DMS53 treated with DMSO at 0.1 percent for 48 hours (cell line): ENCODE results near the gene HCAR1.
"Not testable (repeated sequence)": the region's sequence is repeated elsewhere in the genome, so short reads cannot be mapped to it uniquely, and the experiment has no call there.

Experiments
- DNase-seq: peaks from one replicate; lab custom pipeline; 2025; ENCODE audit not compliant: unreplicated experiment; lab: John Stamatoyannopoulos, UW

HCAR1 gene

DNA sequence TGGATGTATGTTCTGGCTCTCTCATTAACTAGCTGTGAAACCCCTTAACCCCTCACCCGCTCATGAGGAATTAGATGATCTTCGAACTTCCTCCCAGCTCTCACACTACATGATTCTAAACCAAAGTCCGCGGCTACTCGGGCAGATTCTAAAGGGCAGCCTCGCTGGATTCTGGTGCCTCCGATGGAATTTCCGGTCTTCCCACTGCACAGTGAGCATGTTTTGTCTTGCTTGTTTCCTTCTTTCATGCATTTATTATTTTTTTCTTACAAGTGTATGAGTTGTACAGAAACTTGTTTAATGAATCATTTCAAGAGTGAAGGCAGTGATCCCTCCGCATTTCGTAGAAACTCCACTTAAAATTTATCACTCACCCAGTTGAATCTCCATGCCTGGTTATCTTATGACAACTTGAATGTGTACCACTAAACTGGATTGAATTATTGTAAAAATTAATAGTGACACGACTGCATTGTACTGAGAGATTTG is 9.5 kb downstream of the HCAR1 start:
- DNase-seq, result no peak

- not testable (repeated sequence) for DNase-seq
Measured at GRCh38 chr12:122716658-122717057, 14.0 kb downstream of the HCAR1 start, which contains the start of gene HCAR3. Gene HCAR3, minus strand, starts transcription at chr12:122716811. Its CDS starts 74 bp downstream, at chr12:122716737.

- DNase-seq, result not testable (repeated sequence)
Measured at GRCh38 chr12:122715211-122715610, 15.4 kb downstream of the HCAR1 start.

DNA sequence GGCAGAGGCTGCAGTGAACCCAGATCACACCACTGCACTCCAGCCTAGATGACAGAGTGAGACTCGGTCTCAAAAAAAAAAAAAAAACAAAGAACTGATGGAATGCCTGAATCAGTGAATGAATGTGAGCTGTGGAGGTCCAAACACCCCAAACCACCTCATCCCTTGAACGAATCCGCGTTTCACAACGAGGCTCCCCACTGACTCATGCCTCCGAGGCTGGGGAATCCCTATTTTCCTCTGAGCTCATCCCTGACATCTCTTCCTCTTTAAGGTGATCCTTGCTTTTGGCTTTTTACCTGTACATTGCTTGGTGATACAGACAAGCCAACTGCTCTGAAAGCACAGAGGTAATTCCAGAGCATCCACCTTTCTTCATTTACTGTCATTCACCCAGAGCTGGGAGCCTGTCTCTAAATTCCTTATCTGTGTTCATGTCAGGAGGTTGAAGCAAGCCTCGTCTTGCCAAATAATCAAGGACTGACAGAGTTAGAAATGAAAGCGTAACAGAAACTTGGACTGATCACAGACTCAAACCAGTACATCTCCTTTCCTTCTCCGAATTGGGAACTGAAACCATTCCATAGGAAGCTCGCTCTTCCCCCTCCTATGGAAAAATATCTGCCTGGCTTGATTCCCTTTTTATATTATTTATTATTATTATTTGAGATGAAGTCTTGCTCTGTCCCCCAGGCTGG is 17.0 kb downstream of the HCAR1 start:
- not testable (repeated sequence) for DNase-seq

DNA sequence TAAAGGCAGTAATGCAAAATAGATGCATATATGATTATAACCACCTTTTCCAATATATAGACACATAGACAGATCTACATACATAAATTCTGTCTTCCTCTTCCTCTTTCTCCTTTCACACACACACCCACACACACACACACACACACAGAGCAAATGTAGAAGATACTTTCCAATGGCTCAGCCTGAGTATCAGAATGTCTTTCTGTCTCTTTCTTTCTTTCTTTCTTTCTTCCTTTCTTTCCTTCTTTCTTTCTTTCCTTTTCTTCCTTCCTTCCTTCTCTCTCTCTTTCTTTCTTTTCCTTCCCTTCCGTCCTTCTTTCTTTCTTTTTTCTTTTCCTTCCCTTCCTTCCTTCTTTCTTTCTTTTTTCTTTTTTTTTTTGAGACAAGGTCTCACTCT is 19.4 kb downstream of the HCAR1 start:
- DNase-seq, result not testable (repeated sequence)

- not testable (repeated sequence) for DNase-seq
Measured at GRCh38 chr12:122710341-122710740, 20.3 kb downstream of the HCAR1 start.

DNA sequence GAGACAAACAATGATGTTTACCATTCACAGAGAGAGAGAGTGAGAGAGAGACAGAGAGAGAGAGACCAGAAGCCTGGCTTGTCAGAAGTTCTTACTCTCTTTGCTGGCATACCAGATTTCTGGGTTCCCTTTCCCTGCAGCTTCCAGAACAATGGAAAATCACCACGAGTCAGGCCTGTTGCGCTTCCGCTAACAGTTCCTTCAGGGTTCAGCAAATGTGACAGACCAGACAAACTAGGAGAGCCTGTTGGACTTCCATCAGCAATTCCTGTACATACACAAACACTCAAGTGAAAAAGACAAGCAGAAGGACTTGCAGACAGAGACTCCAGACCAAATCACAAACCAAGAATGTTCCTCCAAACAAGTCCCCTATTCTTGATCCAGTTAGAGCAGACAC is 21.4 kb downstream of the HCAR1 start:
- not testable (repeated sequence) for DNase-seq

GRCh38 chr12:122703841-122704240 is 26.8 kb downstream of the HCAR1 start:
- DNase-seq, result not testable (repeated sequence)

DNA sequence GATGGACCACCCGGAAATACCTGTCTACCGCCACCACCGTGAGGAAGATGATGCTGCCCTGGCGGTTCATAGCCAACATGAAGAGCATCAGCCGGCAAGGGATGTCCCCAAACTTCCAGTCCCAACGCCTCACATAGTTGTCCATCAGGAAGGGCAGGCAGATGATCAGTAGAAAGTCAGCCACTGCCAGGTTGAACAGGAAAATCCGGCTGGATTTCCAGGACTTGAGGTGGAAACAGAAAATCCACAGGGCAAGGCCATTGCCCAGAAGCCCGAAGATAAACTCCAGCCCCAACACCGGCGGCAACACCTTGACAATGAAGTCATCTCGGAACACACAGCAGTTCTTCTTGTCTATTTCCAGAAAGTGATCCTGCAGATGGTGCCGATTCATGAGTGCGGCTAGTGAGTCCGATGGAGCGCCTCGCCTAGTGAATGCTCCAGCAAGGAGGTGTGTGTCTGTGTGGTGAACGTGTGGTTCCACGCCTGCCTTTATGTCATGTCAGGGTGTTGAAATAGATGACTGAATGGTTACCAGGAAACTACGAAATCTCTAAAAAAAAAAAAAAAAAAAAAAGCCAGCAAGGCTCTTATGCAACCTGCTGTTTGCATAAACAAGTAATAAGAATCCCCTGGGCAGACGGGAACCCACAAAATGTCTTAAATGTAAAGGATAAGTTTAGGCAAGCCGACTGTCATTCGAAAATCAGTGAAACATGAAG is 27.6 kb downstream of the HCAR1 start, which contains the start of gene HCAR2:
HCAR2 (minus strand) TSS at position 468 of the 722 bp plus-strand sequence; CDS start at position 394, 74 bp downstream.
- not testable (repeated sequence) for DNase-seq

GRCh38 chr12:122701481-122701880 is 29.2 kb downstream of the HCAR1 start:
- DNase-seq, result not testable (repeated sequence)

GRCh38 chr12:122700038-122700710 is 30.5 kb downstream of the HCAR1 start:
- not testable (repeated sequence) for DNase-seq

DNA sequence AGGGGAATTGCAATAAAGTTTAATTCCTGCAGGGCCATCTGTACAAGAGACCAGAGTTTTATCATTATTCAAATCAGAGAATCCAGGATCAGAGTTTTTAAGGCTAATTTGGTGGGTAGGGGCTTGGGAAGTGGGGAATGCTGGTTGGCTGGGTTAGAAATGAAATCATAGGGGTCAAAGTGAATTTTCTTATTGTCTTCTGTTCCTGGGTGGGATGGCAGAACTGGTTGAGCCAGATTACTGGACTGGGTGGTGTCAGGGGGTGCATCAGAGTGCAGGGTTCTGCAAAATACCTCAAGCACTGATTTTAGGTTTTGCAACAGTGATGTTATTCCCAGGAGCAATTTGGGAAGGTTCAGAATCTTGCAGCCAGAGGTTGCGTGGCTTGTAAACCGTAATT is 33.7 kb downstream of the HCAR1 start:
- not testable (repeated sequence) for DNase-seq

DNA sequence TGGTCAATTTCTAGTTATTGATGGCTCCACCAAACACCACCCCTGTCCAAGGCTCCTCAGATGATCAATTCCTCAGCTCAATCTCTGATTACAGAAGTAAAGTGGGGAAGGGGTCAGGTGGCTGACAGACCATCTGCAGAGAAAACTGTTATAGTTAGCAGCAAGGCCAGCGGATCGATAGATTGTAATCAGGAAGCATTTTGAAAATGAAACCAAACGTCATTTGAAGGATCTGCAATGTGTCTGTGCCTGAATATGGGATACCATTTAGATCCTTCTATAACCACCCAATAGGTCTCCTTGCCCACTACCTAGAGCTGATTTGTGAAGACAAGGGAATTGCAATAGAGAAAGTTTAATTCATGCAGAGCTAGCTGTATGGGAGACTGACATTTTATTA is 39.1 kb downstream of the HCAR1 start:
- DNase-seq, result no peak

- peak; percentile 83 for DNase-seq
Measured at GRCh38 chr12:122688291-122688690, 42.4 kb downstream of the HCAR1 start.

- peak; percentile 44 for DNase-seq
Measured at GRCh38 chr12:122687086-122687485, 43.6 kb downstream of the HCAR1 start.

DNA sequence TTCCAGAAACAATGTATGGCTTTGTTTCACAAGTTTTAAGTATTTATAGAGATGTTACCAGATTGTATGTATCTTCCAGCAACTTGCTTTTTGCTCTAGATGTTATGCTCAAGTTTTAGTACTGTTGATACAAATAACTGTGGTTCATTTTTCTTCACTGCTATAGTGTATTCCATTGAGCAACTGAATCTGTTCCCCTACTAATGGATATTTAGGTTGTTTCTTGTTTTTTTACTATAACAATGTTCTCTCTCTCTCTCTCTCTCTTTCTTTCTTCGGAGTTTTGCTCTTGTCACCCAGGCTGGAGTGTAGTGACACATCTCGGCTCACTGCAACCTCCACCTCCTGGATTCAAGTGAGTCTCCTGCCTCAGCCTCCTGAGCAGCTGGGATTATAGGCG is 44.1 kb downstream of the HCAR1 start:
- no peak for DNase-seq

DNA sequence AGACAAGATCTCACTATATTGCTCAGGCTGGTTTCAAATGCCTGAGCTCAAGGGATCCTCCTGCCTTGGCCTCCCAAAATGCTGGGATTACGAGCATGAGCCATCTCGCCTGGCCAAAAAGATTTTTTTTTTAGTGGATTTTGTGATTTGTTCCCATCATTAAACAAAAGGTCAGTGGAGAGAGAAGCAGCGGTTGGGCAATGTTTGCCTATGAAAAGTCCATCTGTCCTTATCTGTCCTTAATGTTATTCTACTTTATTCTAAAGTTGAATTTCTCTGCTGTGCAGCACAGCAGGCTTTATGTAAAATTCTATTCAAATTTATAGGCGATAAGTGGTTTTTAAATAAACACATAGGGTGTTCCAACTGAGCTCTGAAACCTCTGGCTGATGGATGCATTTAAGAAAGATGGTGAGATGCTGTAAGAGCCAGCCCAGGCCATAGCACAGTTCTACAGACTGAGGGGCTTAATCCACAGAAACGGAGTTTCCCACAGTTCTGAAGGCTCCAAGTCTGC is 46.3 kb downstream of the HCAR1 start:
- DNase-seq, result no peak

GRCh38 chr12:122681814-122682213 is 48.8 kb downstream of the HCAR1 start:
- no peak for DNase-seq

- not testable (repeated sequence) for DNase-seq
Measured at GRCh38 chr12:122680989-122681388, 49.7 kb downstream of the HCAR1 start.

- DNase-seq, result not testable (repeated sequence)
Measured at GRCh38 chr12:122676781-122677180, 53.9 kb downstream of the HCAR1 start.
